ENCODE measurements around the gene NFIC.
"Not testable (repeated sequence)": the region's sequence is repeated elsewhere in the genome, so short reads cannot be mapped to it uniquely, and the experiment has no call there.

The NFIC gene

GRCh38 chr19:3365836-3366752 is at the start of gene NFIC:
Gene NFIC, plus strand, starts transcription at chr19:3366583. Its CDS starts 54 bp downstream, at chr19:3366637.
- peak in 1 of 2 experiments; percentile 55 for DNase-seq

GRCh38 chr19:3316659-3317207 is 49.6 kb upstream of the NFIC start:
- no peak for DNase-seq

- no peak for DNase-seq
Observed at GRCh38 chr19:3319643-3320353, 46.6 kb upstream of the NFIC start.

GRCh38 chr19:3320354-3320670 is 46.1 kb upstream of the NFIC start:
- no peak for DNase-seq

GRCh38 chr19:3320853-3321252 is 45.5 kb upstream of the NFIC start:
- no peak for DNase-seq

GRCh38 chr19:3321696-3322095 is 44.7 kb upstream of the NFIC start:
- no peak for DNase-seq

GRCh38 chr19:3322199-3322978 is 44.0 kb upstream of the NFIC start:
- DNase-seq: no peak

GRCh38 chr19:3323026-3323425 is 43.4 kb upstream of the NFIC start:
- DNase-seq: no peak

GRCh38 chr19:3323658-3324057 is 42.7 kb upstream of the NFIC start:
- no peak for DNase-seq

GRCh38 chr19:3324405-3324856 is 42.0 kb upstream of the NFIC start:
- no peak for DNase-seq

GRCh38 chr19:3325451-3325850 is 40.9 kb upstream of the NFIC start:
- no peak for DNase-seq

GRCh38 chr19:3328743-3329142 is 37.6 kb upstream of the NFIC start:
- DNase-seq: no peak

- no peak for DNase-seq
Observed at GRCh38 chr19:3330047-3330446, 36.3 kb upstream of the NFIC start.

GRCh38 chr19:3332232-3332631 is 34.2 kb upstream of the NFIC start:
- DNase-seq: not testable (repeated sequence)

GRCh38 chr19:3333020-3333583 is 33.3 kb upstream of the NFIC start:
- no peak for DNase-seq

- no peak for DNase-seq
Observed at GRCh38 chr19:3333662-3334061, 32.7 kb upstream of the NFIC start.

- DNase-seq: not testable (repeated sequence)
Observed at GRCh38 chr19:3334749-3335430, 31.5 kb upstream of the NFIC start.

GRCh38 chr19:3335431-3336350 is 30.7 kb upstream of the NFIC start:
- DNase-seq: no peak

- no peak for DNase-seq
Observed at GRCh38 chr19:3336351-3336679, 30.1 kb upstream of the NFIC start.

GRCh38 chr19:3336680-3337523 is 29.5 kb upstream of the NFIC start:
- no peak for DNase-seq
